Adrenal gland (tissue), 12 donors: Measurements from ENCODE around the gene NCKIPSD. TPM values are rescaled to one million over a fixed set of nuclear protein-coding genes. Genes with fewer than 3 reads are reported as not detected.

Source experiments
- DNase-seq, 7 donors: peaks; one replicate each; pipeline ENCODE4 v3.0.0-alpha.2; 2019 to 2020
- H3K27ac ChIP-seq, 5 donors: fragments of 200-600 bp; sonication (generic) in 4 of 5; 1 replicate in 3 of 5; 2 replicates in 2 of 5; pipeline versions ENCODE4 v1.5.1 to v1.8.0; 2016 to 2020; ENCODE audit warnings: mild to moderate bottlenecking in 1 of 5
- H3K27me3 ChIP-seq: fragments of 200-600 bp; 2 replicates; pipeline ENCODE4 v1.8.0; 2021
- H3K36me3 ChIP-seq, 2 donors: fragments of 200-600 bp; replicated peaks in 1 of 2; 1 replicate in 1 of 2; 2 replicates in 1 of 2; pipeline versions ENCODE4 v1.5.1 to v1.8.0; 2018 to 2022
- H3K4me1 ChIP-seq, 2 donors: fragments of 200-600 bp; replicated peaks in 1 of 2; 1 replicate in 1 of 2; 2 replicates in 1 of 2; pipeline versions ENCODE4 v1.5.1 to v1.8.0; 2018 to 2021
- H3K4me3 ChIP-seq, 4 donors: fragments of 200-600 bp; sonication (generic) in 3 of 4; one replicate each; pipeline ENCODE4 v1.5.1; 2016 to 2018
- H3K9me3 ChIP-seq, 3 donors: fragments of 200-600 bp; sonication (generic) in 1 of 3; replicated peaks in 1 of 3; 1 replicate in 2 of 3; 2 replicates in 1 of 3; pipeline versions ENCODE4 v1.5.1 to v1.8.0; 2016 to 2021
- CTCF ChIP-seq, 6 experiments: fragments of 450-650 bp in 4 of 6; fragments of 200-600 bp in 2 of 6; sonication (generic) in 1 of 6; IDR thresholded peaks; 1 replicate in 5 of 6; 2 replicates in 1 of 6; pipeline versions ENCODE4 v1.5.1 to v1.8.0; 2016 to 2021; ENCODE audit warnings: antibody characterized with exemption in 6 of 6, mild to moderate bottlenecking in 2 of 6, moderate library complexity in 1 of 6
- POLR2A ChIP-seq, 2 donors: fragments of 450-650 bp; IDR thresholded peaks; one replicate each; pipeline ENCODE4 v1.6.1; 2017; ENCODE audit warnings: antibody characterized with exemption in 2 of 2, mild to moderate bottlenecking in 2 of 2, moderate library complexity in 1 of 2
- WGBS, 4 donors: extraction: QIAGEN DNeasy Blood & Tissue Kit in 2 of 4; methylation state at CpG; one replicate each; pipeline versions ENCODE4 v1.1.5 to v1.1.7; 2013 to 2017; 5-methylcytosine and 5-hydroxymethylcytosine counted together
- intact Hi-C, 2 donors: fragments of 100-400 bp; cut with DNase I; formaldehyde crosslinking; loops; one replicate each; pipeline versions ENCODE4 v1.14.1 to v1.15.0; 2022 to 2023
- polyA plus RNA-seq, 3 donors: library from polyadenylated mRNA; stranded (reverse); fragments of 200-250 nt in 2 of 3; fragments of 350-450 nt in 1 of 3; fragmentation: Illumina TruSeq in 1 of 3; extraction: RNeasy Lipid Tissue Mini Kit (QIAGEN cat#74804) in 1 of 3; gene quantifications; one replicate each; pipeline ENCODE4 v1.2.3, GENCODE V29; 2013 to 2014
- total RNA-seq, 9 donors: library from RNA; depleted of rRNA in 4 of 9; stranded (reverse); fragments of >200 nt in 4 of 9; fragments of 120-200 nt in 1 of 9; fragmentation: NEBNext Ultra II Directional in 1 of 9; extraction: Animal tissue kit (Norgen Biotek cat#: 25700) in 1 of 9; gene quantifications; one replicate each; pipeline versions ENCODE4 v1.1.0 to v1.2.4, GENCODE V29; 2013 to 2023
- donor health status: healthy with polysubstance abuse.
- donor health status: Bipolar disorder and iron deficiency.
- donor health status: DM: yes; HTN: yes; CAD: no.
- donor health status: DM: no; HTN: no; CAD: no.
- donor health status: DM: no; HTN: no; CAD: no.
- donor health status: DM: yes; HTN: yes; CAD: no.

The NCKIPSD gene
- total and polyA plus RNA-seq, 12 donors = 14.0 to 78.7 (median 26.7) TPM

- Histone ChIP-seq H3K27ac (peak overlapping the region; percentile 62 to 91 (median 81)), H3K36me3 (peaks cover 0 to 28% of the 10 kb centered on the region in 2 donors), H3K4me3 (peak overlapping the region; percentile 50 to 74 (median 69)), H3K4me1 (peaks cover 13 to 40% of the 10 kb centered on the region in 2 donors), H3K9me3 (no peaks in the 10 kb centered on the region), H3K27me3 (no peaks in the 10 kb centered on the region)
- intact Hi-C loops = no loop called here
- DNase-seq = no peak
- TF ChIP-seq CTCF (IDR thresholded peaks at IDR 0.05) (no peak), POLR2A (IDR thresholded peaks at IDR 0.05) (no peak)
- WGBS, 4 donors = 0 to 1% (median 1%) methylated on average over 6 to 16 of the region's 16 CpGs
Measured at GRCh38 chr3:48716508-48716981, 30.8 kb upstream of the NCKIPSD start.

GRCh38 chr3:48715174-48715800 is 29.6 kb upstream of the NCKIPSD start:
- peak; percentile 47 to 80 (median 65) for DNase-seq
- Histone ChIP-seq H3K27me3 (no peaks in the 10 kb centered on the region), H3K4me1 (peaks cover 13 to 48% of the 10 kb centered on the region in 2 donors), H3K27ac (peak overlapping the region in 3 of 5 donors; percentile 36 to 91 (median 81)), H3K9me3 (no peaks in the 10 kb centered on the region), H3K36me3 (peaks cover 0 to 41% of the 10 kb centered on the region in 2 donors), H3K4me3 (peak overlapping the region in 1 of 4 donors; percentile 70)
- intact Hi-C loops = no loop called here
- TF ChIP-seq CTCF (IDR thresholded peaks at IDR 0.05) (no peak), POLR2A (IDR thresholded peaks at IDR 0.05) (peak in 1 of 2 donors; percentile 64)

DNA sequence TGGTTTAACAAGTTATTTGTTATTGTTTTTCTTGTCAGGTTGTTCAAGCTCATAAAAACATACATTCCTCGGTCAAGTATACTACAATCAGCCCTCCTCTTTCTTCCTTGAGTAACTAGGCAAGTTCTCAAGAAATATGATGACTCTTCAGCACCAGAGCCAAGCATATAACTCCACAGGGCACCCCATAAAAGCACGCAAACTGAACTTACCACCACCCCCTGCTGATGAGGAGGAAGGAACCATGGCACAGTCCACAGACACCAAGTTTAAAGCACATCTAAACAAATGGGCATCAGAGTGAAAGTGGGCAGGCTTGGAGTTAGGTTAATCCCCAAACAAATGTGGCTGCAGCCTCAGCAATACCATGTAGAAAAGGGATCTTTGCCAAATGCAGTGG is 26.0 kb upstream of the NCKIPSD start:
- no peak overlapping the region for H3K27ac ChIP-seq
- no peaks in the 10 kb centered on the region for H3K27me3 ChIP-seq
- no peak for DNase-seq
- TF ChIP-seq POLR2A (IDR thresholded peaks at IDR 0.05) (no peak), CTCF (IDR thresholded peaks at IDR 0.05) (no peak)
- peaks cover 18 to 72% of the 10 kb centered on the region in 2 donors for H3K4me1 ChIP-seq
- peaks cover 0 to 69% of the 10 kb centered on the region in 2 donors for H3K36me3 ChIP-seq
- no peaks in the 10 kb centered on the region for H3K9me3 ChIP-seq
- 80 to 90% (median 88%) methylated on average over 2 of the region's 2 CpGs for WGBS, 4 donors
- H3K4me3 ChIP-seq = no peak overlapping the region
- intact Hi-C loops = no loop called here

GRCh38 chr3:48709051-48709461 is 23.3 kb upstream of the NCKIPSD start:
- no peaks in the 10 kb centered on the region for H3K9me3 ChIP-seq
- peaks cover 0 to 59% of the 10 kb centered on the region in 2 donors for H3K36me3 ChIP-seq
- peaks cover 13 to 56% of the 10 kb centered on the region in 2 donors for H3K4me1 ChIP-seq
- intact Hi-C loops = no loop called here
- no peak for DNase-seq
- TF ChIP-seq POLR2A (IDR thresholded peaks at IDR 0.05) = no peak
- no peak for TF ChIP-seq CTCF (IDR thresholded peaks at IDR 0.05)
- H3K4me3 ChIP-seq = no peak overlapping the region
- H3K27me3 ChIP-seq = no peaks in the 10 kb centered on the region
- 65 to 76% (median 67%) methylated on average over 6 to 7 of the region's 7 CpGs for WGBS, 4 donors
- H3K27ac ChIP-seq = peak overlapping the region in 3 of 5 donors; percentile 13 to 79 (median 35)
